Thoracic aorta (tissue), 2 donors: ENCODE measurements around the gene SLC9A5. TPM values are rescaled to one million over a fixed set of nuclear protein-coding genes. Genes with fewer than 3 reads are reported as not detected.

Experiments used
- ATAC-seq: fragments of 150-250 bp; one replicate; pipeline ENCODE4 v1.8.0; 2017; ENCODE audit warnings: low read depth; ENCODE audit not compliant: insufficient number of reproducible peaks, low FRiP score
- DNase-seq: peaks from one replicate; pipeline ENCODE4 v3.0.0-alpha.2; 2020; ENCODE audit warnings: low spot score
- H3K27ac ChIP-seq, 2 donors: fragments of 200-600 bp; sonication (generic); 1 replicate in 1 of 2; 2 replicates in 1 of 2; pipeline ENCODE4 v1.5.1; 2016; ENCODE audit warnings: mild to moderate bottlenecking in 2 of 2, moderate library complexity in 2 of 2
- H3K27me3 ChIP-seq: fragments of 200-600 bp; sonication (generic); replicated peaks from 2 replicates; pipeline ENCODE4 v1.6.0; 2016; ENCODE audit warnings: mild to moderate bottlenecking; ENCODE audit not compliant: insufficient read depth
- H3K36me3 ChIP-seq: fragments of 200-600 bp; sonication (generic); one replicate; pipeline ENCODE4 v1.5.1; 2016
- H3K4me1 ChIP-seq, 2 donors: fragments of 200-600 bp; sonication (generic); 1 replicate in 1 of 2; 2 replicates in 1 of 2; pipeline versions ENCODE4 v1.5.1 to v1.6.0; 2016; ENCODE audit warnings: low read depth in 2 of 2, mild to moderate bottlenecking in 1 of 2; ENCODE audit not compliant: control insufficient read depth in 1 of 2
- H3K4me3 ChIP-seq: fragments of 200-600 bp; sonication (generic); 2 replicates; pipeline ENCODE4 v1.5.1; 2016; ENCODE audit warnings: mild to moderate bottlenecking
- H3K9me3 ChIP-seq: fragments of 200-600 bp; sonication (generic); 2 replicates; pipeline ENCODE4 v1.5.1; 2016
- CTCF ChIP-seq: fragments of 200-600 bp; sonication (generic); IDR thresholded peaks from one replicate; pipeline ENCODE4 v1.5.1; 2019; ENCODE audit warnings: antibody characterized with exemption
- total RNA-seq, 2 donors: library from RNA; depleted of rRNA; stranded (reverse); fragments of >200 nt; gene quantifications; one replicate each; pipeline versions ENCODE4 v1.1.0 to v1.2.3, GENCODE V29; 2016

SLC9A5 gene
- total RNA-seq, 2 donors from 2014 or later: 1.4 to 1.8 TPM

- no peak overlapping the region for H3K4me3 ChIP-seq
- no peak for DNase-seq
- H3K27ac ChIP-seq: no peak overlapping the region
- H3K36me3 ChIP-seq: no peaks in the 10 kb centered on the region
- TF ChIP-seq CTCF: no peak
- no peaks in the 10 kb centered on the region for H3K27me3 ChIP-seq
- no peak for ATAC-seq
- no peaks in the 10 kb centered on the region for H3K9me3 ChIP-seq
- H3K4me1 ChIP-seq: no peaks in the 10 kb centered on the region
These were observed 6.9 kb downstream of the SLC9A5 start for GRCh38 chr16:67255553-67256221.

GRCh38 chr16:67256701-67257230 lies 8.0 kb downstream of the SLC9A5 start:
- TF ChIP-seq CTCF: no peak
- Histone ChIP-seq H3K27ac (no peak overlapping the region), H3K27me3 (no peaks in the 10 kb centered on the region)

GRCh38 chr16:67257486-67258160 lies 8.8 kb downstream of the SLC9A5 start:
- DNase-seq (no peak), ATAC-seq (no peak)
- Histone ChIP-seq H3K27me3 (no peaks in the 10 kb centered on the region), H3K4me1 (no peaks in the 10 kb centered on the region), H3K27ac (no peak overlapping the region), H3K9me3 (no peaks in the 10 kb centered on the region), H3K36me3 (no peaks in the 10 kb centered on the region), H3K4me3 (no peak overlapping the region)
- no peak for TF ChIP-seq CTCF

More at GRCh38 chr16:67256701-67257230, 8.0 kb downstream of the SLC9A5 start:
- H3K36me3 ChIP-seq: no peaks in the 10 kb centered on the region
- no peaks in the 10 kb centered on the region for H3K9me3 ChIP-seq
- DNase-seq (no peak), ATAC-seq (no peak)
- no peak overlapping the region for H3K4me3 ChIP-seq
- H3K4me1 ChIP-seq: no peaks in the 10 kb centered on the region

- DNase-seq: no peak
- no peak for TF ChIP-seq CTCF
- no peak for ATAC-seq
These were observed 9.5 kb downstream of the SLC9A5 start for GRCh38 chr16:67258161-67258835.

GRCh38 chr16:67259705-67260104 lies 10.9 kb downstream of the SLC9A5 start:
- no peak overlapping the region for H3K27ac ChIP-seq
- no peaks in the 10 kb centered on the region for H3K27me3 ChIP-seq
- no peaks in the 10 kb centered on the region for H3K4me1 ChIP-seq
- TF ChIP-seq CTCF: no peak
- H3K4me3 ChIP-seq: no peak overlapping the region
- DNase-seq (no peak), ATAC-seq (no peak)
- H3K9me3 ChIP-seq: no peaks in the 10 kb centered on the region
- no peaks in the 10 kb centered on the region for H3K36me3 ChIP-seq

More at GRCh38 chr16:67258161-67258835, 9.5 kb downstream of the SLC9A5 start:
- no peaks in the 10 kb centered on the region for H3K27me3 ChIP-seq
- no peaks in the 10 kb centered on the region for H3K9me3 ChIP-seq
- no peaks in the 10 kb centered on the region for H3K4me1 ChIP-seq
- H3K27ac ChIP-seq: no peak overlapping the region
- H3K4me3 ChIP-seq: no peak overlapping the region
- H3K36me3 ChIP-seq: no peaks in the 10 kb centered on the region
